SIG-M5 treated with dmso at 0.1 percent for 504 hours (cell line): ENCODE data around the gene TAAR1.
A peak's percentile ranks its signal among the peaks of the same experiment; 100 is the strongest.
"Not testable (repeated sequence)": the region's sequence is repeated elsewhere in the genome, so short reads cannot be mapped to it uniquely, and the experiment has no call there.

Source experiments
- DNase-seq: peaks from one replicate; lab custom pipeline; 2025; ENCODE audit not compliant: unreplicated experiment; lab: John Stamatoyannopoulos, UW

The TAAR1 gene

GRCh38 chr6:132659082-132659481 is at the start of gene TAAR1:
TAAR1 (minus strand) TSS chr6:132659182; CDS start chr6:132646003, 13,179 bp downstream.
- no peak for DNase-seq

GRCh38 chr6:132708771-132709170 is 49.8 kb upstream of the TAAR1 start:
- DNase-seq, result no peak

GRCh38 chr6:132708002-132708401 is 49.0 kb upstream of the TAAR1 start:
- DNase-seq, result no peak

- DNase-seq, result not testable (repeated sequence)
Observed at GRCh38 chr6:132706756-132707155, 47.8 kb upstream of the TAAR1 start.

- no peak for DNase-seq
Observed at GRCh38 chr6:132703936-132704335, 45.0 kb upstream of the TAAR1 start.

- no peak for DNase-seq
Observed at GRCh38 chr6:132698608-132699007, 39.6 kb upstream of the TAAR1 start.

GRCh38 chr6:132695773-132696172 is 36.8 kb upstream of the TAAR1 start:
- no peak for DNase-seq

GRCh38 chr6:132693478-132693877 is 34.5 kb upstream of the TAAR1 start:
- DNase-seq, result no peak

GRCh38 chr6:132690678-132691077 is 31.7 kb upstream of the TAAR1 start:
- DNase-seq, result no peak

GRCh38 chr6:132687306-132687705 is 28.3 kb upstream of the TAAR1 start:
- no peak for DNase-seq

GRCh38 chr6:132686531-132686930 is 27.5 kb upstream of the TAAR1 start:
- no peak for DNase-seq

- no peak for DNase-seq
Observed at GRCh38 chr6:132685009-132685408, 26.0 kb upstream of the TAAR1 start.

- no peak for DNase-seq
Observed at GRCh38 chr6:132684272-132684671, 25.3 kb upstream of the TAAR1 start.

- no peak for DNase-seq
Observed at GRCh38 chr6:132683543-132683942, 24.6 kb upstream of the TAAR1 start.

- DNase-seq, result not testable (repeated sequence)
Observed at GRCh38 chr6:132679094-132679493, 20.1 kb upstream of the TAAR1 start.

- DNase-seq, result no peak
Observed at GRCh38 chr6:132675749-132676148, 16.8 kb upstream of the TAAR1 start.

- no peak for DNase-seq
Observed at GRCh38 chr6:132675002-132675401, 16.0 kb upstream of the TAAR1 start.

- no peak for DNase-seq
Observed at GRCh38 chr6:132673376-132674094, 14.6 kb upstream of the TAAR1 start.

- DNase-seq, result no peak
Observed at GRCh38 chr6:132671295-132671694, 12.3 kb upstream of the TAAR1 start.

- peak; percentile 50 for DNase-seq
Observed at GRCh38 chr6:132669690-132670291, 10.8 kb upstream of the TAAR1 start.

GRCh38 chr6:132666118-132666517 is 7.1 kb upstream of the TAAR1 start:
- DNase-seq, result no peak

- DNase-seq, result no peak
Observed at GRCh38 chr6:132664309-132665034, 5.5 kb upstream of the TAAR1 start.
